GM12801 (cell line): ENCODE results near the gene BMPR1B.

Experiments
- CTCF ChIP-seq: IDR thresholded peaks from one replicate; pipeline ENCODE4 v1.5.1; 2011; ENCODE audit warnings: control low read depth; ENCODE audit not compliant: insufficient read length; ENCODE audit errors: extremely low read depth

Gene BMPR1B

GRCh38 chr4:95071851-95072250 is 314.1 kb downstream of the BMPR1B start:
- no peak for TF ChIP-seq CTCF

GRCh38 chr4:95073646-95074045 is 315.9 kb downstream of the BMPR1B start:
- no peak for TF ChIP-seq CTCF

GRCh38 chr4:95077864-95078263 is 320.1 kb downstream of the BMPR1B start:
- TF ChIP-seq CTCF, result no peak

- TF ChIP-seq CTCF, result no peak
Measured at GRCh38 chr4:95080969-95081368, 323.2 kb downstream of the BMPR1B start.

GRCh38 chr4:95084584-95084983 is 326.8 kb downstream of the BMPR1B start:
- TF ChIP-seq CTCF, result no peak

GRCh38 chr4:95085124-95085833 is 327.5 kb downstream of the BMPR1B start:
- no peak for TF ChIP-seq CTCF

GRCh38 chr4:95086551-95086950 is 328.8 kb downstream of the BMPR1B start:
- TF ChIP-seq CTCF, result no peak
